GM20000 (cell line): ENCODE measurements around the gene RDH8.
A peak's percentile ranks its signal among the peaks of the same experiment; 100 is the strongest.
"Not testable (repeated sequence)": the region's sequence is repeated elsewhere in the genome, so short reads cannot be mapped to it uniquely, and the experiment has no call there.

Experiments
- DNase-seq: peaks from one replicate; pipeline ENCODE4 v3.0.0; 2012; ENCODE audit warnings: low spot score
- TF ChIP-seq, protein P1 (sequence below): IDR thresholded peaks from 2 replicates; pipeline ENCODE4 v1.5.1; 2012; ENCODE audit warnings: mild to moderate bottlenecking, control low read depth; ENCODE audit errors: extremely low read depth, missing control alignments

The RDH8 gene

DNA sequence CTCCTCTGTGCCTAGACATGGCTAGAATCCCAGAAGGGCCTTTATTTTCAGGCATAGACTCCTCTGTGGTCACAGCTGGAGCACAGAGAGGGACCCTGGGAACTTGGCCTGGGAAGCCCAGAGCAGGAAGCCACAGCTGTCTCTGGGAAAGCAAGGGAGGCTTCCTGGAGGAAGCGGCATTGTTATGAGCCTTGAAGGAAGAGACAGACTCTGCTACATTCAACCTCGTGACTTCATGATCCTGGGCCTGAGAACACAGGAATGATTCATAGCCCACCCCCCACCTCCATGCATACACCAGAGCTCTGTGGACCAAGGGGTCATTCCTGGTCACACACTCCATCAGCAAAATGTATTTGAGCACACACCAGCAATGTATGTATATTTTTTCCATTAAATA, 8.6 kb downstream of the RDH8 start:
- no peak for DNase-seq
- TF ChIP-seq, protein P1, sequence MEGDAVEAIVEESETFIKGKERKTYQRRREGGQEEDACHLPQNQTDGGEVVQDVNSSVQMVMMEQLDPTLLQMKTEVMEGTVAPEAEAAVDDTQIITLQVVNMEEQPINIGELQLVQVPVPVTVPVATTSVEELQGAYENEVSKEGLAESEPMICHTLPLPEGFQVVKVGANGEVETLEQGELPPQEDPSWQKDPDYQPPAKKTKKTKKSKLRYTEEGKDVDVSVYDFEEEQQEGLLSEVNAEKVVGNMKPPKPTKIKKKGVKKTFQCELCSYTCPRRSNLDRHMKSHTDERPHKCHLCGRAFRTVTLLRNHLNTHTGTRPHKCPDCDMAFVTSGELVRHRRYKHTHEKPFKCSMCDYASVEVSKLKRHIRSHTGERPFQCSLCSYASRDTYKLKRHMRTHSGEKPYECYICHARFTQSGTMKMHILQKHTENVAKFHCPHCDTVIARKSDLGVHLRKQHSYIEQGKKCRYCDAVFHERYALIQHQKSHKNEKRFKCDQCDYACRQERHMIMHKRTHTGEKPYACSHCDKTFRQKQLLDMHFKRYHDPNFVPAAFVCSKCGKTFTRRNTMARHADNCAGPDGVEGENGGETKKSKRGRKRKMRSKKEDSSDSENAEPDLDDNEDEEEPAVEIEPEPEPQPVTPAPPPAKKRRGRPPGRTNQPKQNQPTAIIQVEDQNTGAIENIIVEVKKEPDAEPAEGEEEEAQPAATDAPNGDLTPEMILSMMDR, result no peak

DNA sequence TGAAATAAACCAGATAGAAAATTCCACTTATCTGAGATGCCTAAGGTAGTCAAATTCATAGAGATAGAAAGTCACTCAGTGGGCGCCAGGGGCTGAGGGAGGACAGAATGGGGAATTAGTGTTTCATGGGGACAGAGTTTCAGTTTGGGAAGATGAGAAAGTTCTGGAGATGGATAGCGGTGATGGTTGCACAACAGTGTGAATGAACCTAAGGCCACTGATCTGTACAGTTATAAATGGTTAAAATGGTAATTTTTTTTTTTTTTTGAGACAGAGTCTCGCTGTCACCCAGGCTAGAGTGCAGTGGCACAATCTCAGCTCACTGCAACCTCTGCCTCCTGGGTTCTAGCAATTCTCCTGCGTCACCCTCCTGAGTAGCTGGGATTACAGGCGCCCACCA, 9.8 kb downstream of the RDH8 start:
- not testable (repeated sequence) for DNase-seq

DNA sequence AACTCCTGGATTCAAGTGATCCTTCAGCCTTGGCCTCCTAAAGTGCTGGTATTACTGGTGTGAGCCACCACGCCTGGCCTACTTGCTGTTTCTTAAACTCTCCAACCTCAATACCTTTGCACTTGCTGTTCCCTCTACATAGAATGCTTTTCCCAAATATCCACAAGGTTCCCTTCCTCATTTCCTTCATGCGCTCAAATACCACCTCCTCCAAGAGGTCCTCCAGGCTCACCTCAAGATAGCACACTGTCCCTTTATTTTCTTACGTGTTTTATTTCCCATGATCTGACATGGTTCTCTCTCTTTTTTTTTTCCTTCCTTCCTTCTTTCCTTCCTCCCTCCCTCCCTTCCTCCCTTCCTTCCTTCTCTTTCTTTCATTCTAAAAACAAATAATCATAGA, 13.5 kb downstream of the RDH8 start:
- TF ChIP-seq, protein P1, result no peak
- DNase-seq, result no peak

DNA sequence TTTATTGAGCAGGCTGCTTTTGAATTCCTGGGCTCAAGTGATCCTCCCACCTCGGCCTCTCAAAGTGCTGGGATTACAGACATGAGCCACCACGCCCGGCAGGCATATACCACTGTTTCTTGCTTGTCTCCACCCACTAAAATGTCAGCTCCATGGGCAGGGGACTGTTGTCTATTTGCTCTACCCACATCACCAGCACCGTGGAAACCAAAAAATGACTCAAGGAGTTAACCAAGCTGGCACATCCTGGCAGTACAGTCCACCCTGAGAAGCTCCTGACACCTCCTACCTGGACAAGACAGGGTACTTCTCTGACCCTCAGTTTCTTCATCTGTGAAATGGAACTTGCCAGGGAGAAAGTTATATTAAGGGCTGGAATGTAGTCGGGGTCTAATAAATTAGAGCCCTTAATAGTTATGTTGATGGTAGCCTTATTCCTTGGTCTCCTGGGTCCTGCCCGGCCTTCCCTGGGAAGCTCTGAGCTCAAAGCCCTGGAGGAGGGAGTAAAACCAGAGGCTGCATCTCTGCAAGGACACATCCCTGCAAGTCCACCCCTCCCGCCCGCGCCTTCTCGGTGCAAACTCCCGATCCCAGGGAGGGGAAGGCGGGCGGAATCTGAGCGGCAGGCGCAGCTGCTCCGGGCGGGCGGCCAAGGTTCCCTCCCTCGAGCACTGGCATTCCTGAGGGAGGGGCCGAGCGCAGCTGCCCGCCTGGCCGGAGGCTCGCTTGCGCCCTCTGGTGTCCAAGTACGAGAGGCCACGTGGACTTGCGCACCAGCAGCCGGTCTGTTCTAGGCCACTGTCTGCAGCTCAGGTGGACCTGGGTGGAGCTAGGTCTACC, 14.1 kb downstream of the RDH8 start:
- TF ChIP-seq, protein P1, result peak; percentile 92

DNA sequence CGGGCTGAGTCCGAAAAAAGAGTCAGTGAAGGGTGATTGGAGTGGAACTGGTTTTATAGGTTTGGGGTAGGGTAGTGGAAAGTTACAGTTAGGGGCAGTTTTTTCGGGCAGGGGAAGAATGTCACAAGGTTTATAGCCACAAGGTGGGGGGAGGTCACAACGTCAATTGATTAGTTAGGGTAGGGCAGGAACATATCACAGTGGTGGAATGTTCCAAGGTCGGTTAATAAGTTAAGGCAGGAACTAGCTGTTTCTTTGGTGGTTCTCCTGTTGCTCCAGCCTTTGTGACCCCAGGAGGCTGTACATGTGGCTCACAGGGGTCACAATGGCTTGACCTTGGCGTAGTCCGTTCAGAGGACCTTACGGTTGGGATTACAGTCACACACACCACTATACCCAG, 20.3 kb downstream of the RDH8 start:
- TF ChIP-seq, protein P1, result no peak
- no peak for DNase-seq

More for the DNA sequence above, 14.1 kb downstream of the RDH8 start:
- DNase-seq, result peak; percentile 92

DNA sequence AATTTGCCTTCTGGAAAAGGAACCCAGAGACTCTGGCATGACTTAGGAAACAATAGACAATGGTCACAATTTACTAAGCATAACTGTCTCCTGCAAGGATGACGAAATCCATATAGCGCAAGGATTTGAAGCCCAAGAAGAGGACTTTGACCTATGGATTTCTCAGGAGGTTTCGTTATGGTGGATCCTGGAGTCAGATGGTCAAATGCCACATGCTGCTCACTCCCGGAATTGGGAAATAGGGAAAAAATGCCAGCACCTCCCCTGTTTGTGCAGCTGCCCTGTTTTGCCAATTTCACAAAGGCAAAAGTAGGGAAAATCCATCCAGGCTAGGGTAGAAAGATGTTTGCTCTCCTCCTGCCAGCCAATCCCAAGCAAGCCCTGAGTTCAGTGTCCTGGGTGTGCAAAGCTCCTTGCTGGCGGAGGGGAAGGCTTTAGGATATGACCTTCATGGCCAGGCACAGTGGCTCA, 23.4 kb downstream of the RDH8 start:
- DNase-seq, result no peak
- TF ChIP-seq, protein P1, result no peak

DNA sequence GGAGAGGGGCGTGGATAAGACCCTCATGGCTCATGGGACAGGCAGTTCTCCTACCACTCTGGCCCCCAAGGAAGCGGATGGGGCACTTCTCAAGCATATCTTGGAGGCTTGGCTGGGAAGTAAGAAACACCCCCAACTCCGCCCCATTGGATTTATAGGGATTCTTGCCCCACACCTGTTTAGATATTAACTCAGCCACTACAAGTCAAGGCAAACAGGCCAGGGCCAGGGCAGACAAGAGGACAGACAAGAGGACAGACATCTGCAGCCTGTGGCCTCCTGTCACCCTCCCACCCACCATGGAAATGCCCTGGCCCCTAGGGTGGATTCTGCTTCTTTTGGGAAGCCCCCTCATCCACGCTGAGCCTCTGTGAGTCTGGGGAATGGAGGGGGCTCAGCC, 24.1 kb downstream of the RDH8 start:
- TF ChIP-seq, protein P1, result no peak
- DNase-seq, result no peak

DNA sequence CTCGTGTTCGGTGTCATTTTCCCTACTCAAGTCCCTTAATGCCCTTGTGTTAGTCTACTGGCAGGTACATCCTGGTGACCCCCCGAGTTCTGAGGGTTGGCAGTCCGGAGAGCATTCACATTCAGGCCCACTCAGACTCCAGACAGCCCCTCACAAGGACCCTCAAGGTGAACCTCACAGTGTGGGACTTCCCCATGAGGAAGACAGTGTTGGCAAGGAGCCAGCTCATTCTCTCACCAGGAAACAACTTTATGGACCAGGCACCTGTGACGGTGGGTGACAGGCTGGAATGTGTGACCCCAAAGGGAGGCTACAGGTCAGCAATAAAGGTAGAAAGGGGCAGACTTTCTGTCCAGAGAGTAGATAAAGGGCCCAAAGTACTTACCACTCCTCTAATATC, 24.5 kb downstream of the RDH8 start:
- no peak for DNase-seq
- TF ChIP-seq, protein P1, result no peak
